CD4-positive, alpha-beta T cell treated with Interleukin-17A for 1 hour (primary cell): ENCODE results near the gene CHMP6.

ENCODE experiments used
- DNase-seq: peaks from one replicate; pipeline ENCODE4 v3.0.0-alpha.2; 2020

Gene CHMP6

GRCh38 chr17:80971704-80972304 is 19.8 kb upstream of the CHMP6 start:
- DNase-seq = no peak

- no peak for DNase-seq
These were observed 14.9 kb upstream of the CHMP6 start for GRCh38 chr17:80976701-80977100.

- DNase-seq = no peak
These were observed 14.5 kb upstream of the CHMP6 start for GRCh38 chr17:80977172-80977571.

GRCh38 chr17:80978499-80979497 is 12.8 kb upstream of the CHMP6 start:
- DNase-seq = no peak

DNA sequence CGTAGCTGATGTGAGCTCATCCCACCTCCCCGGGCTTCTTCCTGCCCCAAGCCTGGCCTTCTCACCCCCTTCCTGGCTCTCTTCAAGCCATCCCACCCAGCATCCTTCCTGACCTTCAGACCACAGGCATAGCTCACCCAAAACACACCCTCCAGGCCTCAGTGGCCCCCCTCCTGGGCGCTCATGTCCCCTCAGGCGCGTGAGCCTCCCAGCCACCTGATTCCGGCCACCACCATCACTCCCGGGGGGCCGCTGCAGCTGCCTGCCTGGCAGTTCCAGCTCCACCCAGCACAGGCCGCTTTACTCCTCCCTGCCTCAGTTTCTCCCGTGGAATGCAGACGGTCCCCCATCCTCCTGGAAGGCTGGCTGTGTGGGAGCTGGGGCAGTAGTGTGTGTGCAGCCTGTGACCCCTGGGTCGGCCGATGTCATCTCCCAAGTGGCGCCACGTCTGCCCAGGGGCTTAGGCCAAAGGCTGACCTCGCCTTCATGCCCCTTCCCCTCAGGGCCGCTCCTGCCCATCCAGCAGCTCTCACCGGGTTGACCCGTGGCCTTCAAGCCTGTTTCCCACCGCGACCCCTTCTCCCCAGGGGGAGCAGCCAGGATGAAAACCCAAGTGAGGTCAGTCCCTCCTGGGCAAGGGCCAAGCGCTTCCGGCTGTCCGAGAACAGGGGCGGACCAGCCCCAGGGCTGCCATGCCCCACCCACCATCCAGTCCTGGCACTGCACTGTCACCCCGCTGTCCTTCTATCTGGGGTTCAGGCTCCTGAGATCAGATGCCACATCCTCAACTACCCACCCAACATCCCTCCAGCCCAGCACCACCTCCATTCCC is 11.9 kb upstream of the CHMP6 start:
- DNase-seq = no peak

DNA sequence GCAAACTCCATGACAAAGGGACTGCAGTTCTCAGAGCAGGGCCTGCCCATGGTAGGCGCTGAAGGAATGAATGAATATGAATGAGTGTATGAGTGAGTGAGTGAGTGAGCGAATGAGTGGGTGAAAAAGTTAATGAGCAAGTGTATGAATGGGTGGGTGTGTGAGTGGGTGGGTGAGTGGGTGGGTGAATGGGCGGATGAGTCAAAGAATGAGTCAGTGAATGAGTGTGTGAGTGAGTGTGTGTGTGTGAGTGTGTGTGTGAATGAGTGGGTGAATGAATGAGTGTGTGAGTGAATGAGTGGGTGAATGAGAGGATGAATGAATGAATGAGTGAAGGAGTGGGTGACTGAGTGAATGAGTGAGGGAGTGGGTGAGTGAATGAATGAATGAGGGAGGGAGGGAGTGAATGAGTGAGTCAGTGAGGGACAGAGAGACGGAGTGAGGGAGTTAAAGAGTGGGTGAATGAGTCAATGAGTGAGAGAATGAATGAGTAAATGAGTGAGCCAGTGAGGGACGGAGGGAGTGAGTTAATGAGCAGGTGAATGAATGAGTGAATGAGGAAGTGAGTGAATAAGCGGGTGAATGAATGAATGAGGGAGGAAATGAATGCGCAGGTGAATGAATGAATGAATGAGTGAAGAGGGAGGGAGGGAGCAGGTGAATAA is 11.1 kb upstream of the CHMP6 start:
- DNase-seq = no peak

DNA sequence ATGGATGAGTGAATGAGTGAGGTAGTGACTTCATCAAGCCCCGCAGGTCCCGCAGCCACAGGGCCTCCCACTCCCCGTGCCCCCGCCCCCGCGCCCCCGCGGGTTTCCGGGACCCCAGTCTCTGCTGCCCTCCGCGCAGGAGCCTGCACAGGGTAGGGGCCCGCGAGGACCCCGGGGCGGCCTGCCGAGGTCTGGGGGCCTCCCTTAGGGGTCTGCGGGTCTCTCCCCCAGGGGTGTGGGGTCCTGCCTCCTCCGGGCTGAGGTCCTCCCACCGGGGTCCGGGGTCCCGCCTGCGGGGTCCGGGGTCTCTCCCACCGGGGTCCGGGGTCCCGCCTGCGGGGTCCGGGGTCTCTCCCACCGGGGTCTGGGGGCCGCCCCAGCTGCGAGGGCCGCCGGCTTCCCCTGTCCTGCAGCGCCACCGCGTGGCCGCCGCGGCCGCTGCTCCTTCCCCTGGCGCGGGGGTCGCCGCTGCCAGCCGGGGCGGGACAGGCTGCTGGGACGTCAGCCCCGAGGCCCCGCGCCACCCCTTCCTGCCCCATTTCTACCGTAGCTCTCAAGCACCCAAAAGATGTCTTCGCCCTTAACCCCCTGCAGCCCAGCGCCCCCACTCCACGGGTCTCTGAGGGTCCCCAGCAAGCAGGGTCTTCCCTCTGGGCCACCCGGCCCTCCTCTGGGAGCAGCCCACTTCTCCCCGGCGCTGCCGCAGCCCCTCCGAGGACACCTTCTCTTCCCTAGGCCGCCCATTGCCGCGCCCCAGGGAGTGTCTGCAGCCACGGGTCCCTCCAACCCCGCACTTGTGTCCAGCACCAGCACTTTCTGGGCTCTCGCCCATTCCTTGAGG is 10.4 kb upstream of the CHMP6 start:
- DNase-seq = peak; percentile 19

DNA sequence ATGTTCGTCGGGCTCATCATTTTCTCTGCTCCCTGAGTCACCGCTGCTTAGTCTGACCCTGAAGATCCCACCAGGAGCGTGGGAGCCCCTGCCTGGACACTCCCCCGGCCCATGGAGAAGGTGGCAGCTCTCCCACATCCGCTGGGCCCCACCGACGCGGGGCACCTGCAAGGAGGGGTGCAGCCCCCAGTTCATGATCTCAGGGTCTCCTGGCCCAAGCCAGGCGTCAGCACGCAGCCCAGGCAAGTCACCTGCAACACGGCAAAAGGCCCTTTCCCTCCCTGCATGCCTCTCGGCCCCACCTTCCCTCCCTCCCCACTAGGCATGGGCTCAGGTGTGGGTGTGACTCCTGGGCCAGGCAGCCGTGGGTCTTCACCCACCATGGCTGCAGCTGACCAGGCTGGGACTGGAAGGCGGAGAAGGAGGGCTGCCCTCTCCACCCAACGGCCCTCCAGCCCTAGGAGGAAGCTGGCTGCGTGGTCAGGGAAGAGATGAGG is 9.7 kb upstream of the CHMP6 start:
- DNase-seq = no peak

GRCh38 chr17:80982426-80982974 is 9.1 kb upstream of the CHMP6 start:
- no peak for DNase-seq

DNA sequence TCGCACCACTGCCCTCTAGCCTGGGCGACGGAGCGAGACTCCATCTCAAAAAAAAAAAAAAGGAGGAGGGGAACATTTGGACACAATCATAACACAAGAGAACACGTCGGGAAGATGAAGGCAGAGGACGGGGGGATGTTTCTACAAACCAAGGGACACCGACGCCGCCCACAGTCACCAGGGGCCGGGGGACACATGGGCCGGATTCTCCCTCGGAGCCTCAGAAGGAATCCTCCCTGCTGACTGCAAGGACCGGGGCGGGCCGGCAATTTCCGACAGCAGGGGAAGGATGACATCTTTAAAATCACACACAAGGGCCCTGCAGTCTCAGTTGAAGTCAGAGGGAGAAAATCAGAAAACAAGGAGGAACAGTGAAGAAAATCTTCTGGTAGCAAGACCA is 8.1 kb upstream of the CHMP6 start:
- DNase-seq = no peak

DNA sequence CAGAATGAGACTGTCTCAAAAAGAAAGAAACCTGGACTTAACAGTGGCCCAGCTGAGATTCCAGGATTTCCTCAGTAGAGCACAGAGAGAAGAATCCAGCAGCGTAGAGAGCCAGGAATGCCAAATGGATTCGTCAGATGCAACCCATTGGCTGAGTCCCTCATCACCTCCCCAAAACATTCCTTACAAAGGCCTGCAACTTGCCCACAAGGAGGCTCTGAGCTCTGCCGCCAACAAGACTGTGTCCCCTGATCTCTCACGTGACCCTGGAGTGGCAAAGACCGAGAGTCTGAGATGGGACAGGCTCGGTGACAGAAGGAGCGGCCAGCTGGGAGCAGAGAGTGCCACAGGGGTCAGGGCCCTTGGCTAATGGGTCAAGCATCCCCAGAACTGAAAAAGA is 6.9 kb upstream of the CHMP6 start:
- no peak for DNase-seq

DNA sequence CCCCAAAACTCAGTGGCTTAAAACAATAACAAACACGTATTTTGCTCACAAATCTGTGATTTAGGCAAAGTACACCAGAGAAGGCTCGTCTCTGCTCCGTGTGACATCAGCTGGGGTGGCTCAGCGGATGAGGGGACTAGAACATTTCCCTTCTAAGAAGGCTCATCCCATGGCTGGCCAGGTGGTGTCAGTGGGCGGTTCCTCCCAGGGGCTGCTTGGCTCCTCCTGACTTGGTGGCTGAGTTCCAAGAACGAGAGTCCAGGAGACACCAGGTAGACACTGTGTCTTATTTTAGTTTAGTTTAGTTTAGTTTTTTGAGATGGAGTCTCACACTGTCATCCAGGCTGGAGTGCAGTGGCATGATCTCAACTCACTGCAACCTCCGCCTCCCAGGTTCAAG is 5.6 kb upstream of the CHMP6 start:
- DNase-seq = no peak

DNA sequence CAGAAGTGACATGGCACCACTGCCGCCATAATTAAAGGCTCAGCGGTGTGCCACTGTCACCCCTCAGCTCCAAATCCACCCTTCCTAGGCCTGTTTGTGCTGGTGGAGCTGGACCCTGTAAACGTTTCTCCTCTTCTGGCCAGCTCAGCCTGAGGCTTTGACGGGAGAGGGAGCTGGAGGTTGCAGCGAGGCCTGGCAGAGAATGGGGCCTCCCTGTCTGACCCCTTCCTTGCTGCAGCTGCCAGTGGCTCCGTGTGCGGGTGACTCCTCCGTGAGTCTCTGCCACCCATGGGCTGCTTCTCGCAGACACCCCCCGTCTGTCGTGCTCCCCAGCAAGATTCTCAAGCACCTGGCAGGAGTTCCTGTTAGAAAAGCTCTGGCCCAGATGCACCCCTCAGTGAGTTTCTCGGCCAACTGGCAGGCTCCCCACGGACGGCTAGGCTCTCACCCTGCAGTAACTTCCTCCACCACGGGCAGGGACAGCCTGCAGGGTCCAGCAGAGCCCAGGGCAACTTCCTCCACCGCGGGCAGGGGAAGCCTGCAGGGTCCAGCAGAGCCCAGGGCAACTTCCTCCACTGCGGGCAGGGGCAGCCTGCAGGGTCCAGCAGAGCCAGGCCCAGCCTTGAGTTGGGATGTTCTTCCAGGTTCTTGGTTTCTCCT is 4.7 kb upstream of the CHMP6 start:
- DNase-seq = no peak

GRCh38 chr17:80987941-80988461 is 3.6 kb upstream of the CHMP6 start:
- DNase-seq = no peak

DNA sequence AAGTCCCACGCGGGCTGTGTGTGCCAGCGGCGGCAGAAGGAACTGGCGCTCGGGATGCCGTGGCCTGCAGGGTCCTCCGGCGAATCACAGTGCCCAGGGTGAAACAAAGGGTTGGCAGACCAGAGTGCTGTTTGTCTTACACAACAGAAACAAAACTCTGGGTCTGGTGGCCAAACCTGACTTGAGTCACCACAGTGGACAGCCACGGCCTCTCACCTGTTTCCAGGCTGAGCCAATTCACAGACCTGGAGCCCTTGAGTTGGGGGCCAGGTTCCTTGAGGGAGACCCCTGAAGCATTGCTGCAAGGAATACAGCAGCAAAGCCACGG is 2.1 kb upstream of the CHMP6 start:
- no peak for DNase-seq

DNA sequence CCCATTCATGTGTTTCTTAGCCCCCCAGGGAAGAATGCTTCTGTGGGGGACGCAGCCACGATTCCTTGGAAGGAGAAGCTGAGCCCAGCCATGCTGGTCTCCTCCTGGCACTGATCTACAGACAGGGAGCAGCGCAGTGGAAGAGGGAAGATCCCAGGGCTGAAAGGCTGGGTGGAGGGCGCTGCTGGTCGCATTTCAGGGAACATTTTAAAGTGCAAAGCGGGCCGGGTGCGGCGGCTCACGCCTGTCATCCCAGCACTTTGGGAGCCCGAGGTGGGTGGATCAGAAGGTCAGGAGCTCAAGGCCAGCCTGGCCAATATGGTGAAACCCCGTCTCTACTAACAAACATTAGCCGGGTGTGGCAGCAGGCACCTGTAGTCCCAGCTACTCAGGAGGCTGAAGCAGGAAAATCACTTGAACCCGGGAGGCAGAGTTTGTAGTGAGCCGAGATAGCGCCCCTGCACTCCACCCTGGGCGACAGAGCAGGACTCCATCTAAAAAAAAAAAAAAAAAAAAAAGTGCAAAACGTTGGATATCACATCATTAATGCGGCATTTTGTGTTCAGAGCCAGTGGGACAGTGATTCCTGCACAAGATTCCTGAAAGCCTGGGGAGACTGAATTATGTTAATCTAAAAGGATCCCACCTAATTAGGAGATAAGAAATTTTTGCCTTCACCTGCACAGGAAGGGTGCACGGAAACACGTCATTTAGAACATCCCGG is 558 bp upstream of the CHMP6 start:
- DNase-seq = no peak

- DNase-seq = no peak
These were observed 671 bp downstream of the CHMP6 start for GRCh38 chr17:80992077-80992947.

GRCh38 chr17:80992948-80993624 is 1.4 kb downstream of the CHMP6 start:
- no peak for DNase-seq
